Measurements from ENCODE around the gene CYB561D1. TPM values are rescaled to one million over a fixed set of nuclear protein-coding genes. Genes with fewer than 3 reads are reported as not detected.
A peak's percentile ranks its signal among the peaks of the same experiment; 100 is the strongest.

CYB561D1 gene
- total and polyA plus RNA-seq, 2 of the 8 experiments (the other 6 are each of a cell fraction or from before 2014, with no cell fraction given), result 3.6 to 3.8 TPM

DNA sequence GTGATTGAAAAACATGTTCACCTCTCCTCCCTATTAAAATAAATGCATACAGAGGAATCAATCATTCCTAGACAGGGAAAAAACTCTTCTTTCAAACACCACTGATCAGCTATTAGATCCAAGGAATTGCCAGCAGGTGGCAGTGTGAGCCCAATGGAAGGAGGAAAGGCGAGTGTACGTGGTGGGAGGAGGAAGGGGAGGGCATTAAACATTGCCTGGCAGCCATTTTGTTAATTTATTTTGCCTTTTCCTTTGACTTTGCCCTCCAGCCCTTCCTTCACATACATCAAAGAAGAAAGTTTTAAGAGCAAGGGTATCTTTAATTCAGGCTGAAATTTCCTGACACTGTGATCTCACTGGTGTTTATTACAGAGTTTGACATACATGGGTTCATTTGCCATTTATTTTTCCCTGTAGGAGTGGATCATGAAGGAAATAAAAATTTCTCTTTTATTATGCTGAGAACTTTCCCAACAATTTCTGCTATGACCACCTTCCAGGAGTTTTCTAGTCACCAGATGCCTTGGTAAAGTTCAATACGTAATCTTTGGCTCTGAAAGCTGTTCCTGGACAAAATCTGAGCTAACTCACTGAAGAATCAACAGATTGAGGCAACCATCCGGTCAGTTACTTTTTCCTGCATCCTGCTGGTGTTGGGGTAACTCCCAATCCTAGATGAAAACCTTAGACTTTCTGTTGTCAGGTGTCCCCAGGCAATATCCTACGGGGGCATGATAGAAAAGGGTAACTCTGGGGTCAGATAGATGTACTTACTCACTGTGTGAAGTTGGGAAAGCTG lies 52.6 kb downstream of the CYB561D1 start:
- no peak overlapping the region for H2BK120ac ChIP-seq (replicated peaks; ENCODE audit: low read depth, low read length)
- H3K23me2 ChIP-seq (ENCODE audit: low read depth, low read length), result peaks cover 8% of the 10 kb centered on the region
- H2AFZ ChIP-seq (ENCODE audit: low read length), result peak overlapping the region; percentile 45; the same call in 1 of the 2 replicates
- ChIA-PET POLR2A (ENCODE audit: partially characterized antibody) (interaction anchor here (1.0 to 1.9 kb wide), 7 partner anchors 18 to 92 kb away, joined by 3 to 18 read pairs (median 3); partner anchors contain the start of genes AMPD2, ATXN7L2 and GNAT2), CTCF (ENCODE audit: partially characterized antibody) (interaction anchor here (0.7 to 26.3 kb wide), 36 partner anchors 9 to 433 kb away, joined by 3 to 1755 read pairs (median 5); partner anchors contain the start of genes AMIGO1, AMPD2, ATXN7L2 and CYB561D1)
- no peak overlapping the region for H4K91ac ChIP-seq (replicated peaks; ENCODE audit: insufficient read length, low read length)
- H2AK5ac ChIP-seq (ENCODE audit: low read depth, low read length), result no peak overlapping the region
- peak in 1 of 2 experiments; percentile 90 for DNase-seq (ENCODE audit: low read depth in 1 of 2, low spot score in 2 of 2)
- H3K56ac ChIP-seq (replicated peaks; ENCODE audit: insufficient read length, low read depth, low read length), result no peak overlapping the region
- H3K18ac ChIP-seq (ENCODE audit: extremely low read depth, low read length), result no peak overlapping the region
- peaks cover 0 to 8% (median under 1%) of the 10 kb centered on the region in 4 experiments; a peak in 6 of 7 replicates for H3K4me1 ChIP-seq (replicated peaks in 1 of 4; ENCODE audit: control insufficient read depth in 3 of 4, insufficient read depth in 4 of 4, low read length in 3 of 4)
- no peak overlapping the region for H2BK20ac ChIP-seq (ENCODE audit: low read length)
- no peak overlapping the region for H3K14ac ChIP-seq (ENCODE audit: insufficient read length)
- H3K9me3 ChIP-seq (ENCODE audit: insufficient read depth in 2 of 2, low read depth in 1 of 2, low read length in 1 of 2), result no peaks in the 10 kb centered on the region
- H2BK15ac ChIP-seq (ENCODE audit: low read length), result no peak overlapping the region
- peak overlapping the region in 1 of 4 experiments; percentile 91; a peak in 4 of 8 replicates for H3K4me3 ChIP-seq (ENCODE audit: extremely low read depth in 1 of 4, insufficient read depth in 2 of 4, low read depth in 3 of 4, low read length in 4 of 4)
- peak; percentile 90 for FAIRE-seq
- H2BK12ac ChIP-seq (ENCODE audit: low read depth, low read length), result no peak overlapping the region
- peak overlapping the region; percentile 33 for H4K5ac ChIP-seq (ENCODE audit: insufficient read length, low read depth, low read length)
- H3K36me3 ChIP-seq (ENCODE audit: control insufficient read depth in 2 of 4, insufficient read depth in 4 of 4, low read length in 3 of 4), result no peaks in the 10 kb centered on the region
- H3K27ac ChIP-seq (ENCODE audit: low read depth, low read length), result peak overlapping the region; percentile 1; the same call in 1 of the 2 replicates
- no peak overlapping the region for H3K4ac ChIP-seq (replicated peaks; ENCODE audit: insufficient read length, low read depth, low read length)
- peaks cover 2 to 4% of the 10 kb centered on the region in 2 experiments for H4K20me1 ChIP-seq (replicated peaks in 1 of 2; ENCODE audit: control insufficient read depth in 1 of 2, insufficient read depth in 2 of 2, low read length in 2 of 2)
- H3K4me2 ChIP-seq (ENCODE audit: insufficient read depth in 1 of 2, low read depth in 2 of 2, low read length in 2 of 2), result peak overlapping the region; percentile 26 to 91
- H2BK5ac ChIP-seq (ENCODE audit: low read depth, low read length), result no peak overlapping the region
- WGBS, 2 experiments (ENCODE audit: extremely low coverage in 1 of 2, insufficient coverage in 1 of 2, insufficient read length in 1 of 2, insufficient replicate concordance in 2 of 2, low coverage in 1 of 2, low lambda C conversion rate in 2 of 2, missing lambda C conversion rate in 1 of 2), result 53% methylated on average over 5 of the region's 5 CpGs; no CpG with 5 or more reads in 1 of the 2 experiments
- no peaks in the 10 kb centered on the region for H3K27me3 ChIP-seq (replicated peaks in 1 of 4; ENCODE audit: control insufficient read depth in 3 of 4, extremely low read depth in 1 of 4, insufficient read depth in 3 of 4, low read length in 3 of 4)
- no peak overlapping the region for H3K23ac ChIP-seq (ENCODE audit: insufficient read length)
- no peaks in the 10 kb centered on the region for H3K79me1 ChIP-seq (ENCODE audit: low read depth, low read length)
- peaks cover 7 to 34% of the 10 kb centered on the region in 2 experiments; a peak in 3 of 4 replicates for H3K79me2 ChIP-seq (ENCODE audit: control insufficient read depth in 1 of 2, insufficient read depth in 2 of 2, low read length in 2 of 2)
- no peak overlapping the region for H4K8ac ChIP-seq (ENCODE audit: extremely low read depth, insufficient read depth, low read length)
- 0 out of 7 replicates have a peak overlapping the region, but pooled peaks of 1 of the 4 experiments have one; percentile 1 for H3K9ac ChIP-seq (replicated peaks in 1 of 4; ENCODE audit: extremely low read depth in 1 of 4, low read depth in 3 of 4, low read length in 3 of 4)
- TF ChIP-seq SRF (IDR thresholded peaks at IDR 0.05; ENCODE audit: low read depth, low read length) (no peak), KDM1A (IDR thresholded peaks at IDR 0.05; ENCODE audit: borderline replicate concordance, low read length) (no peak), ZNF274 (IDR thresholded peaks at IDR 0.05; ENCODE audit: borderline replicate concordance, extremely low read depth, low read length) (no peak), TEAD4 (IDR thresholded peaks at IDR 0.05; ENCODE audit: low read depth, low read length) (no peak), GABPA (IDR thresholded peaks at IDR 0.05; ENCODE audit: borderline replicate concordance, insufficient read depth, low read length) (no peak), TBP (IDR thresholded peaks at IDR 0.05; ENCODE audit: low read depth, low read length) (no peak), MAFK (IDR thresholded peaks at IDR 0.05; ENCODE audit: low read depth, low read length) (no peak), RXRA (IDR thresholded peaks at IDR 0.05; ENCODE audit: insufficient read depth, low read depth, low read length) (no peak), BACH1 (IDR thresholded peaks at IDR 0.05; ENCODE audit: low read length) (no peak), PHF8 (conservative IDR thresholded peaks at IDR 0.05; ENCODE audit: low read depth, low read length) (no peak), JUND (IDR thresholded peaks at IDR 0.05; ENCODE audit: low read length) (no peak)

All from H1 (cell line).